H9 (cell line): ENCODE data around the gene HMG20B. TPM values are rescaled to one million over a fixed set of nuclear protein-coding genes. Genes with fewer than 3 reads are reported as not detected.

ENCODE experiments used
- DNase-seq: peaks from one replicate; pipeline ENCODE4 v3.0.0-alpha.2; 2017
- H2AFZ ChIP-seq: one replicate; pipeline ENCODE4 v1.6.1; 2013; ENCODE audit warnings: mild to moderate bottlenecking, low read length, control low read depth, moderate library complexity
- H2AK5ac ChIP-seq: 2 replicates; pipeline ENCODE4 v1.6.1; 2013; ENCODE audit warnings: low read length, control low read depth, mixed read lengths; ENCODE audit not compliant: insufficient read length
- H2BK120ac ChIP-seq: one replicate; pipeline ENCODE4 v1.6.1; 2013; ENCODE audit warnings: low read depth, mild to moderate bottlenecking, low read length, control low read depth, inconsistent platforms; ENCODE audit not compliant: poor library complexity, severe bottlenecking
- H2BK12ac ChIP-seq: 2 replicates; pipeline ENCODE4 v1.6.1; 2013; ENCODE audit warnings: low read length, control low read depth, mixed read lengths, low read depth; ENCODE audit not compliant: insufficient read length
- H2BK15ac ChIP-seq: 2 replicates; pipeline ENCODE4 v1.6.1; 2013; ENCODE audit warnings: low read depth, low read length, control low read depth
- H2BK20ac ChIP-seq: one replicate; pipeline ENCODE4 v1.6.1; 2013; ENCODE audit warnings: low read depth, mild to moderate bottlenecking, low read length, control low read depth, inconsistent platforms; ENCODE audit not compliant: poor library complexity, severe bottlenecking
- H2BK5ac ChIP-seq: 2 replicates; pipeline ENCODE4 v1.6.1; 2013; ENCODE audit warnings: low read length, control low read depth, mixed read lengths; ENCODE audit not compliant: insufficient read length
- H3K14ac ChIP-seq: 2 replicates; pipeline ENCODE4 v1.6.1; 2013; ENCODE audit warnings: low read length, control low read depth; ENCODE audit not compliant: insufficient read depth
- H3K18ac ChIP-seq: 2 replicates; pipeline ENCODE4 v1.6.1; 2013; ENCODE audit warnings: low read depth, mild to moderate bottlenecking, mixed read lengths, low read length, control low read depth; ENCODE audit not compliant: insufficient read length
- H3K23ac ChIP-seq: 2 replicates; pipeline ENCODE4 v1.6.1; 2013; ENCODE audit warnings: low read length, control low read depth, mixed read lengths, low read depth; ENCODE audit not compliant: insufficient read length
- H3K23me2 ChIP-seq: 2 replicates; pipeline ENCODE4 v1.6.1; 2013; ENCODE audit warnings: low read depth, mild to moderate bottlenecking, mixed read lengths, low read length, control low read depth; ENCODE audit not compliant: insufficient read length, poor library complexity, severe bottlenecking
- H3K27ac ChIP-seq: 2 replicates; pipeline ENCODE4 v1.5.1; 2013; ENCODE audit warnings: low read length, control low read depth, mixed read lengths, low read depth; ENCODE audit not compliant: insufficient read length
- H3K27me3 ChIP-seq: 2 replicates; pipeline ENCODE4 v1.6.1; 2013; ENCODE audit warnings: low read length, control low read depth, inconsistent platforms; ENCODE audit not compliant: insufficient read depth
- H3K4ac ChIP-seq: 2 replicates; pipeline ENCODE4 v1.6.1; 2013; ENCODE audit warnings: low read depth, mild to moderate bottlenecking, control low read depth, inconsistent platforms, low read length, moderate library complexity
- H3K4me1 ChIP-seq: 2 replicates; pipeline ENCODE4 v1.6.1; 2013; ENCODE audit warnings: low read length, control low read depth, inconsistent platforms; ENCODE audit not compliant: insufficient read depth
- H3K4me2 ChIP-seq: 2 replicates; pipeline ENCODE4 v1.6.1; 2013; ENCODE audit warnings: low read length, control low read depth, mixed read lengths; ENCODE audit not compliant: insufficient read length, insufficient read depth
- H3K56ac ChIP-seq: 2 replicates; pipeline ENCODE4 v1.6.1; 2013; ENCODE audit warnings: low read depth, mild to moderate bottlenecking, mixed read lengths, low read length, control low read depth; ENCODE audit not compliant: insufficient read length
- H3K79me1 ChIP-seq: 2 replicates; pipeline ENCODE4 v1.6.1; 2013; ENCODE audit warnings: low read depth, mild to moderate bottlenecking, moderate library complexity, low read length, control low read depth, inconsistent platforms; ENCODE audit not compliant: insufficient read depth, poor library complexity, severe bottlenecking
- H3K79me2 ChIP-seq: 2 replicates; pipeline ENCODE4 v1.6.1; 2013; ENCODE audit warnings: low read length, control low read depth, inconsistent platforms; ENCODE audit not compliant: insufficient read depth
- H3K9ac ChIP-seq: 2 replicates; pipeline ENCODE4 v1.6.1; 2013; ENCODE audit warnings: low read length, control low read depth, mixed read lengths; ENCODE audit not compliant: insufficient read length; ENCODE audit errors: extremely low read depth
- H3K9me3 ChIP-seq: one replicate; pipeline ENCODE4 v1.6.1; 2013; ENCODE audit warnings: low read depth, low read length, inconsistent platforms; ENCODE audit not compliant: control insufficient read depth
- H3T11ph ChIP-seq: one replicate; pipeline ENCODE4 v1.6.1; 2013; ENCODE audit warnings: mild to moderate bottlenecking, low read length, control low read depth, inconsistent platforms
- H4K20me1 ChIP-seq: one replicate; pipeline ENCODE4 v1.6.1; 2013; ENCODE audit not compliant: control insufficient read depth, insufficient read length, insufficient read depth
- H4K5ac ChIP-seq: 2 replicates; pipeline ENCODE4 v1.6.1; 2013; ENCODE audit warnings: low read depth, mild to moderate bottlenecking, mixed read lengths, low read length, control low read depth; ENCODE audit not compliant: insufficient read length
- H4K8ac ChIP-seq: replicated peaks from 2 replicates; pipeline ENCODE4 v1.6.1; 2013; ENCODE audit warnings: low read length, control low read depth, mixed read lengths, low read depth; ENCODE audit not compliant: insufficient read length
- H4K91ac ChIP-seq: 2 replicates; pipeline ENCODE4 v1.6.1; 2013; ENCODE audit warnings: low read depth, mild to moderate bottlenecking, moderate library complexity, mixed read lengths, low read length, control low read depth; ENCODE audit not compliant: insufficient read length
- H3K27ac Mint-ChIP-seq, 3 experiments: 2 replicates in 2 of 3; 3 replicates in 1 of 3; pipeline ENCODE4 v1.8.0; 2020 to 2021; ENCODE audit warnings: mixed read lengths in 3 of 3, mild to moderate bottlenecking in 1 of 3, moderate library complexity in 1 of 3
- H3K27me3 Mint-ChIP-seq: 2 replicates; pipeline ENCODE4 v1.8.0; 2021; ENCODE audit warnings: low read depth, mild to moderate bottlenecking, moderate library complexity, mixed read lengths
- H3K36me3 Mint-ChIP-seq, 3 experiments: 2 replicates in 2 of 3; 3 replicates in 1 of 3; pipeline ENCODE4 v1.8.0; 2020 to 2021; ENCODE audit warnings: low read depth in 3 of 3, mixed read lengths in 3 of 3; ENCODE audit not compliant: insufficient read depth in 1 of 3
- H3K4me1 Mint-ChIP-seq, 2 experiments: 2 replicates each; pipeline ENCODE4 v1.8.0; 2020; ENCODE audit warnings: mixed read lengths in 2 of 2
- H3K4me3 Mint-ChIP-seq, 2 experiments: 2 replicates in 1 of 2; 3 replicates in 1 of 2; pipeline ENCODE4 v1.8.0; 2020 to 2021; ENCODE audit warnings: mild to moderate bottlenecking in 2 of 2, mixed read lengths in 2 of 2, moderate library complexity in 1 of 2
- H3K9me3 Mint-ChIP-seq, 2 experiments: 2 replicates in 1 of 2; 3 replicates in 1 of 2; pipeline ENCODE4 v1.8.0; 2020; ENCODE audit warnings: mild to moderate bottlenecking in 2 of 2, mixed read lengths in 2 of 2, moderate library complexity in 1 of 2
- WGBS: extraction: QIAGEN DNeasy Blood & Tissue Kit; methylation state at CpG from one replicate; pipeline ENCODE4 v1.1.7; 2013; ENCODE audit warnings: missing lambda C conversion rate, low lambda C conversion rate, mixed read lengths; ENCODE audit not compliant: insufficient read length; ENCODE audit errors: extremely low coverage; 5-methylcytosine and 5-hydroxymethylcytosine counted together
- total RNA-seq: library from RNA; stranded (reverse); gene quantifications from 2 replicates; pipeline ENCODE4 v1.2.1, GENCODE V29; 2021
- TF ChIP-seq, protein P1 (sequence below): fragments of 200-600 bp; sonication (generic); conservative IDR thresholded peaks from 3 replicates; pipeline ENCODE4 v1.8.0; 2021; ENCODE audit warnings: antibody characterized with exemption, mild to moderate bottlenecking

HMG20B gene
- total RNA-seq, 1 experiment from 2014 or later, result 58.1 TPM

GRCh38 chr19:3604987-3605343 is 32.2 kb downstream of the HMG20B start:
- no peak overlapping the region for H2BK120ac ChIP-seq
- Mint-ChIP-seq H3K4me3 (no peak overlapping the region), H3K27me3 (peaks cover 4% of the 10 kb centered on the region), H3K27ac (no peak overlapping the region), H3K36me3 (peaks cover 0 to 3% (median 0%) of the 10 kb centered on the region in 3 experiments; a peak in 1 of 7 replicates), H3K4me1 (peaks cover 12% of the 10 kb centered on the region in 2 experiments), H3K9me3 (peaks cover 0 to 4% of the 10 kb centered on the region in 2 experiments; a peak in 1 of 5 replicates)
- H4K5ac ChIP-seq, result no peak overlapping the region
- H2AK5ac ChIP-seq, result no peak overlapping the region
- H2BK15ac ChIP-seq, result no peak overlapping the region
- no peak overlapping the region for H3T11ph ChIP-seq
- H2AFZ ChIP-seq, result no peak overlapping the region
- peaks cover 5% of the 10 kb centered on the region; the same call in 1 of the 2 replicates for H3K27me3 ChIP-seq
- no peak for DNase-seq
- H3K18ac ChIP-seq, result no peak overlapping the region
- H3K79me1 ChIP-seq, result no peaks in the 10 kb centered on the region
- H3K14ac ChIP-seq, result no peak overlapping the region
- H4K8ac ChIP-seq, result no peak overlapping the region
- H3K23ac ChIP-seq, result no peak overlapping the region
- H2BK12ac ChIP-seq, result no peak overlapping the region
- no peaks in the 10 kb centered on the region for H4K20me1 ChIP-seq
- no peaks in the 10 kb centered on the region for H3K79me2 ChIP-seq
- no peak overlapping the region for H3K4me2 ChIP-seq
- no CpG with 5 or more reads among the region's 11 CpGs for WGBS
- no peak overlapping the region for H2BK20ac ChIP-seq
- H3K27ac ChIP-seq, result no peak overlapping the region
- H3K9me3 ChIP-seq, result no peaks in the 10 kb centered on the region
- TF ChIP-seq, protein P1, sequence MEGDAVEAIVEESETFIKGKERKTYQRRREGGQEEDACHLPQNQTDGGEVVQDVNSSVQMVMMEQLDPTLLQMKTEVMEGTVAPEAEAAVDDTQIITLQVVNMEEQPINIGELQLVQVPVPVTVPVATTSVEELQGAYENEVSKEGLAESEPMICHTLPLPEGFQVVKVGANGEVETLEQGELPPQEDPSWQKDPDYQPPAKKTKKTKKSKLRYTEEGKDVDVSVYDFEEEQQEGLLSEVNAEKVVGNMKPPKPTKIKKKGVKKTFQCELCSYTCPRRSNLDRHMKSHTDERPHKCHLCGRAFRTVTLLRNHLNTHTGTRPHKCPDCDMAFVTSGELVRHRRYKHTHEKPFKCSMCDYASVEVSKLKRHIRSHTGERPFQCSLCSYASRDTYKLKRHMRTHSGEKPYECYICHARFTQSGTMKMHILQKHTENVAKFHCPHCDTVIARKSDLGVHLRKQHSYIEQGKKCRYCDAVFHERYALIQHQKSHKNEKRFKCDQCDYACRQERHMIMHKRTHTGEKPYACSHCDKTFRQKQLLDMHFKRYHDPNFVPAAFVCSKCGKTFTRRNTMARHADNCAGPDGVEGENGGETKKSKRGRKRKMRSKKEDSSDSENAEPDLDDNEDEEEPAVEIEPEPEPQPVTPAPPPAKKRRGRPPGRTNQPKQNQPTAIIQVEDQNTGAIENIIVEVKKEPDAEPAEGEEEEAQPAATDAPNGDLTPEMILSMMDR, result no peak
- H4K91ac ChIP-seq, result no peak overlapping the region
- no peak overlapping the region for H2BK5ac ChIP-seq
- H3K9ac ChIP-seq, result no peak overlapping the region
- no peaks in the 10 kb centered on the region; the same call in 1 of the 2 replicates for H3K4me1 ChIP-seq
- H3K56ac ChIP-seq, result no peak overlapping the region
- H3K4ac ChIP-seq, result no peak overlapping the region
- H3K23me2 ChIP-seq, result peaks cover 2% of the 10 kb centered on the region
